CD4-positive, alpha-beta memory T cell (primary cell): Measurements from ENCODE around the gene IGF2BP2. TPM values are rescaled to one million over a fixed set of nuclear protein-coding genes. Genes with fewer than 3 reads are reported as not detected.

ENCODE experiments used
- CTCF ChIA-PET: fragments of 350-600 bp; sonication (Branson Sonifier 250); formaldehyde crosslinking; loops from one replicate; lab custom pipeline; 2021; ENCODE audit warnings: inconsistent platforms; ENCODE audit not compliant: partially characterized antibody; lab: Charles Lee
- POLR2A ChIA-PET: fragments of 350-600 bp; sonication (Branson Sonifier 250); formaldehyde crosslinking; loops from one replicate; lab custom pipeline; 2021; ENCODE audit not compliant: partially characterized antibody; lab: Charles Lee
- DNase-seq, 5 donors: peaks; one replicate each; pipeline versions ENCODE4 v3.0.0 to v3.0.0-alpha.2; 2020 to 2022; ENCODE audit warnings: mixed read lengths in 1 of 5
- H3K27ac ChIP-seq: one replicate; pipeline ENCODE4 v1.7.0; 2013; ENCODE audit warnings: low read depth, low read length
- H3K27me3 ChIP-seq: 2 replicates; pipeline ENCODE4 v1.7.0; 2013; ENCODE audit warnings: mild to moderate bottlenecking, low read length, moderate library complexity; ENCODE audit not compliant: insufficient read depth
- H3K36me3 ChIP-seq: 2 replicates; pipeline ENCODE4 v1.7.0; 2013; ENCODE audit warnings: mild to moderate bottlenecking, low read length, moderate library complexity; ENCODE audit not compliant: insufficient read depth
- H3K4me1 ChIP-seq: 2 replicates; pipeline ENCODE4 v1.7.0; 2013; ENCODE audit warnings: mild to moderate bottlenecking, low read length, moderate library complexity; ENCODE audit not compliant: insufficient read depth
- H3K4me3 ChIP-seq, 2 donors: one replicate each; pipeline ENCODE4 v1.7.0; 2013; ENCODE audit warnings: low read length in 2 of 2, mild to moderate bottlenecking in 1 of 2
- H3K9me3 ChIP-seq, 2 donors: one replicate each; pipeline ENCODE4 v1.7.0; 2013; ENCODE audit warnings: low read length in 2 of 2, control low read depth in 1 of 2; ENCODE audit not compliant: control insufficient read depth in 1 of 2
- H3K27ac Mint-ChIP-seq, 7 donors: one replicate each; pipeline ENCODE4 v1.8.0; 2020 to 2021; ENCODE audit warnings: mixed read lengths in 7 of 7, mild to moderate bottlenecking in 6 of 7, inconsistent platforms in 3 of 7, moderate library complexity in 3 of 7
- H3K27me3 Mint-ChIP-seq, 2 donors: one replicate each; pipeline ENCODE4 v1.8.0; 2020 to 2021; ENCODE audit warnings: mixed read lengths in 2 of 2
- H3K36me3 Mint-ChIP-seq, 2 donors: one replicate each; pipeline ENCODE4 v1.8.0; 2020 to 2021; ENCODE audit warnings: mixed read lengths in 2 of 2, inconsistent platforms in 1 of 2, mild to moderate bottlenecking in 1 of 2
- H3K4me1 Mint-ChIP-seq, 4 donors: one replicate each; pipeline ENCODE4 v1.8.0; 2020 to 2021; ENCODE audit warnings: mixed read lengths in 4 of 4, mild to moderate bottlenecking in 1 of 4
- H3K4me3 Mint-ChIP-seq, 8 donors: one replicate each; pipeline ENCODE4 v1.8.0; 2020 to 2021; ENCODE audit warnings: mixed read lengths in 8 of 8, mild to moderate bottlenecking in 7 of 8, moderate library complexity in 6 of 8, inconsistent platforms in 3 of 8
- H3K9me3 Mint-ChIP-seq, 8 donors: one replicate each; pipeline ENCODE4 v1.8.0; 2020 to 2021; ENCODE audit warnings: mixed read lengths in 8 of 8, mild to moderate bottlenecking in 5 of 8, inconsistent platforms in 3 of 8, moderate library complexity in 1 of 8
- intact Hi-C: fragments of 100-400 bp; cut with micrococcal nuclease; formaldehyde crosslinking; loops from one replicate; pipeline ENCODE4 v1.15.1; 2023
- polyA plus RNA-seq, 2 donors: library from polyadenylated mRNA; unstranded; fragments of 300-500 nt; fragmentation: Illumina TruSeq; gene quantifications; one replicate each; pipeline ENCODE4 v1.2.3, GENCODE V29; 2021
- total RNA-seq, 2 experiments: library from RNA; stranded (reverse); gene quantifications; one replicate each; pipeline ENCODE4 v1.2.3, GENCODE V29; 2021

IGF2BP2 gene
- total and polyA plus RNA-seq, 4 experiments from 2014 or later: not detected

GRCh38 chr3:185732782-185733181 is 92.1 kb downstream of the IGF2BP2 start:
- H3K36me3 Mint-ChIP-seq: no peaks in the 10 kb centered on the region
- H3K27ac ChIP-seq: no peak overlapping the region
- no peak overlapping the region for H3K4me3 Mint-ChIP-seq

GRCh38 chr3:185730550-185730949 is 94.3 kb downstream of the IGF2BP2 start:
- no peak overlapping the region for H3K27ac Mint-ChIP-seq
- ChIA-PET CTCF (interaction anchor here (0.7 to 1.1 kb wide), 2 partner anchors 15 to 33 kb away, joined by 3 to 4 read pairs; no protein-coding TSS in a partner anchor), POLR2A (no interaction called here)
- Histone ChIP-seq H3K27me3 (no peaks in the 10 kb centered on the region), H3K4me3 (no peak overlapping the region), H3K36me3 (no peaks in the 10 kb centered on the region), H3K4me1 (no peaks in the 10 kb centered on the region), H3K9me3 (no peaks in the 10 kb centered on the region), H3K27ac (no peak overlapping the region)
- H3K4me1 Mint-ChIP-seq: no peaks in the 10 kb centered on the region
- H3K9me3 Mint-ChIP-seq: no peaks in the 10 kb centered on the region
- peaks cover 8 to 21% of the 10 kb centered on the region in 2 donors for H3K27me3 Mint-ChIP-seq
- H3K4me3 Mint-ChIP-seq: no peak overlapping the region
- no peak for DNase-seq
- intact Hi-C loops: no loop called here
- H3K36me3 Mint-ChIP-seq: no peaks in the 10 kb centered on the region

More at GRCh38 chr3:185732782-185733181, 92.1 kb downstream of the IGF2BP2 start:
- Mint-ChIP-seq H3K27ac (no peak overlapping the region), H3K27me3 (peaks cover 10 to 21% of the 10 kb centered on the region in 2 donors), H3K9me3 (no peaks in the 10 kb centered on the region), H3K4me1 (no peaks in the 10 kb centered on the region)
- intact Hi-C loops: no loop called here
- Histone ChIP-seq H3K4me1 (no peaks in the 10 kb centered on the region), H3K9me3 (no peaks in the 10 kb centered on the region), H3K4me3 (no peak overlapping the region), H3K36me3 (no peaks in the 10 kb centered on the region), H3K27me3 (no peaks in the 10 kb centered on the region)
- CTCF ChIA-PET: interaction anchor here (1.2 kb wide), 1 partner anchor 29 kb away, joined by 3 read pairs; no protein-coding TSS in a partner anchor
- POLR2A ChIA-PET: no interaction called here
- no peak for DNase-seq

- no peak overlapping the region for H3K27ac Mint-ChIP-seq
- no peak overlapping the region for H3K4me3 Mint-ChIP-seq
- no peaks in the 10 kb centered on the region for H3K27me3 ChIP-seq
- peaks cover 0 to 2% (median 0%) of the 10 kb centered on the region in 8 donors for H3K9me3 Mint-ChIP-seq
- no peaks in the 10 kb centered on the region for H3K4me1 Mint-ChIP-seq
- H3K36me3 Mint-ChIP-seq: no peaks in the 10 kb centered on the region
- H3K4me1 ChIP-seq: no peaks in the 10 kb centered on the region
- H3K27me3 Mint-ChIP-seq: peaks cover 8 to 22% of the 10 kb centered on the region in 2 donors
- intact Hi-C loops: no loop called here
- ChIA-PET CTCF (interaction anchor here (1.0 kb wide), 1 partner anchor 9 kb away, joined by 3 read pairs; no protein-coding TSS in a partner anchor), POLR2A (no interaction called here)
- no peaks in the 10 kb centered on the region for H3K9me3 ChIP-seq
- DNase-seq: no peak
- H3K27ac ChIP-seq: no peak overlapping the region
- no peak overlapping the region for H3K4me3 ChIP-seq
- no peaks in the 10 kb centered on the region for H3K36me3 ChIP-seq
Measured at GRCh38 chr3:185729337-185730055, 95.3 kb downstream of the IGF2BP2 start.

DNA sequence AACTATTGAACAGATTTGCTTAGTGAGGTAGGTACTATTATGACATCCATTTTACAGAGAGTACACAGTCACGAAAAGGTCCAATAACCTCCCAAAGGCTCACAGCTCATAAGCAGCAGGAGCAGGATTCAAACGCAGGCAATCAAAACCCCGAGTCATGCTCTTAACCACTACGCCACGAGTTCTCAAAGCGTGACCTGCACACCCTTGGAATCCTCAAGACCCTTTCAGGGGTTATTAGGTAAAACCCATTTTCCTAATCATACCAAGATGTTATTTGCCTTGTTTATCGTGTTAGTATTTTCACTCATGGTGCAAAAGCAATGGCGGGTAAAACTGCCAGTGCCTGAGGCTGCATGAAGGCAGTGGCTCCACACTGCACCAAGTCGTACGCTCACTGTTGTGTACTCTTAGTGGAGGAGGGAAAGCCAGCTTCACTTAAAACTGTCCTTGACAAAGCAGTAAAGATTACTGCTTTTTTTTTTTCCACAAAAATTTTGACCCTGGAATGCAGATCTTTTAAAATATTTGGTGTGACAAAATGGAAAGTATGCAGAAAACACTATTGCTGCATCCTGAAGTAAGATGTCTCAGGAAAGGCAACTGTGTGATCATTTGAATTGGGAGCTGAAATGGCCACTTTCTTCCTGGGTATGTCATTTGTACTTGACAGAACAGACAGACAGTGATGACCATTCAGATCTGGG is 96.1 kb downstream of the IGF2BP2 start:
- intact Hi-C loops: no loop called here
- no peak overlapping the region for H3K27ac ChIP-seq
- CTCF ChIA-PET: interaction anchor here (1.0 kb wide), 1 partner anchor 8 kb away, joined by 3 read pairs; no protein-coding TSS in a partner anchor
- Mint-ChIP-seq H3K4me1 (no peaks in the 10 kb centered on the region), H3K9me3 (peaks cover 0 to 2% (median 0%) of the 10 kb centered on the region in 8 donors), H3K4me3 (no peak overlapping the region), H3K36me3 (no peaks in the 10 kb centered on the region), H3K27ac (no peak overlapping the region), H3K27me3 (peaks cover 4 to 18% of the 10 kb centered on the region in 2 donors)
- no peaks in the 10 kb centered on the region for H3K36me3 ChIP-seq
- H3K27me3 ChIP-seq: no peaks in the 10 kb centered on the region
- no peak for DNase-seq
- H3K4me1 ChIP-seq: no peaks in the 10 kb centered on the region
- POLR2A ChIA-PET: no interaction called here
- no peak overlapping the region for H3K4me3 ChIP-seq
- H3K9me3 ChIP-seq: no peaks in the 10 kb centered on the region

GRCh38 chr3:185727873-185728272 is 97.0 kb downstream of the IGF2BP2 start:
- Mint-ChIP-seq H3K36me3 (no peaks in the 10 kb centered on the region), H3K4me3 (no peak overlapping the region), H3K9me3 (peaks cover 0 to 2% (median 0%) of the 10 kb centered on the region in 8 donors), H3K27me3 (peaks cover 6 to 18% of the 10 kb centered on the region in 2 donors), H3K27ac (no peak overlapping the region), H3K4me1 (no peaks in the 10 kb centered on the region)
- no peaks in the 10 kb centered on the region for H3K9me3 ChIP-seq
- intact Hi-C loops: no loop called here
- H3K27ac ChIP-seq: no peak overlapping the region
- H3K4me1 ChIP-seq: no peaks in the 10 kb centered on the region
- H3K36me3 ChIP-seq: no peaks in the 10 kb centered on the region
- CTCF ChIA-PET: no interaction called here
- H3K4me3 ChIP-seq: no peak overlapping the region
- POLR2A ChIA-PET: no interaction called here
- no peak for DNase-seq
- H3K27me3 ChIP-seq: no peaks in the 10 kb centered on the region

DNA sequence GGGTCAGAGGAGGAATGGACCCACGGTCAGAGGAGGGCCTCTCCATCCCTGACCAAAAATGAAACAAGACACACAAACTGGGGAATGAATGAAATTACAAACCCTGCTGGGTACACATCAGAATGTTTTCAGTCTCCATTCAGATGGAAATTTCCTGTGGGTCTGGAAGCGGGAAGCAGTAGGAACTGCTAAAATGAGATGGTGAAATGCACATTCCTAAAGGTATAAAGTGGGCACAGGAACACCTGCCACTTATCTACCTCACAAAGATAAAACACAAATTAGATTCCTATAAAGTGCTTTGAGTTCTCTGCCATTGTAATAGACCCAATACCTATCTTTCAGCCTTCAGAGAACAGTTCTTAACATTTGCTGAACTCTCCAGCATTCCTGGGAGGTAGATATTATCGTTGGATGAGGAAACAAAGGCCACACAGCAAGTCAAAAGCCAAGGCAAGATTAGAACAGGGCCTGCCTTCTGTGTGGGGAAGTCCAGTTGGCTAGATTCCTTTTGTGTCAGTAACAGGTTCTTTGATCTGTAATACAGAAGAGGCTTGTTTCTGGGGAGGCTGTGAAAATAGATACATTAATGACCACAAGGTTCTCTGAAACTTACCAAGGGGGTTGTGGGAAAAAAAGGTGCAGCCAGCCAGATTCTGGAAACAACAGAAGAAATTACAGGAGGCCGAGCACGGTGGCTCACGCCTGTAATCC is 98.4 kb downstream of the IGF2BP2 start:
- CTCF ChIA-PET: no interaction called here
- no peaks in the 10 kb centered on the region for H3K36me3 ChIP-seq
- Mint-ChIP-seq H3K4me3 (no peak overlapping the region), H3K27me3 (peaks cover 6 to 14% of the 10 kb centered on the region in 2 donors), H3K4me1 (no peaks in the 10 kb centered on the region), H3K9me3 (peaks cover 0 to 2% (median 0%) of the 10 kb centered on the region in 8 donors), H3K36me3 (no peaks in the 10 kb centered on the region), H3K27ac (no peak overlapping the region)
- H3K9me3 ChIP-seq: no peaks in the 10 kb centered on the region
- no peak overlapping the region for H3K4me3 ChIP-seq
- H3K4me1 ChIP-seq: no peaks in the 10 kb centered on the region
- H3K27me3 ChIP-seq: no peaks in the 10 kb centered on the region
- no peak overlapping the region for H3K27ac ChIP-seq
- DNase-seq: no peak
- intact Hi-C loops: no loop called here
- POLR2A ChIA-PET: no interaction called here

- intact Hi-C loops: no loop called here
- POLR2A ChIA-PET: no interaction called here
- H3K27me3 Mint-ChIP-seq: peaks cover 2 to 14% of the 10 kb centered on the region in 2 donors
- H3K27ac Mint-ChIP-seq: no peak overlapping the region
- Histone ChIP-seq H3K9me3 (no peaks in the 10 kb centered on the region), H3K4me1 (no peaks in the 10 kb centered on the region), H3K4me3 (no peak overlapping the region), H3K27ac (no peak overlapping the region), H3K27me3 (no peaks in the 10 kb centered on the region), H3K36me3 (no peaks in the 10 kb centered on the region)
- CTCF ChIA-PET: interaction anchor here (1.8 kb wide), 1 partner anchor 10 kb away, joined by 5 read pairs; no protein-coding TSS in a partner anchor
- no peak for DNase-seq
- H3K4me1 Mint-ChIP-seq: no peaks in the 10 kb centered on the region
- no peaks in the 10 kb centered on the region for H3K36me3 Mint-ChIP-seq
- H3K4me3 Mint-ChIP-seq: no peak overlapping the region
- H3K9me3 Mint-ChIP-seq: peaks cover 0 to 2% (median 0%) of the 10 kb centered on the region in 8 donors
Measured at GRCh38 chr3:185724761-185725160, 100.1 kb downstream of the IGF2BP2 start.
